GM18517 (cell line): ENCODE data around the gene RNF25.

Experiments
- ATAC-seq: cut with Tn5 transposase; IDR thresholded peaks from one replicate; pipeline ENCODE4 v1.9.1; 2021; ENCODE audit warnings: mild to moderate bottlenecking, moderate library complexity; ENCODE audit not compliant: unreplicated experiment

RNF25 gene

DNA sequence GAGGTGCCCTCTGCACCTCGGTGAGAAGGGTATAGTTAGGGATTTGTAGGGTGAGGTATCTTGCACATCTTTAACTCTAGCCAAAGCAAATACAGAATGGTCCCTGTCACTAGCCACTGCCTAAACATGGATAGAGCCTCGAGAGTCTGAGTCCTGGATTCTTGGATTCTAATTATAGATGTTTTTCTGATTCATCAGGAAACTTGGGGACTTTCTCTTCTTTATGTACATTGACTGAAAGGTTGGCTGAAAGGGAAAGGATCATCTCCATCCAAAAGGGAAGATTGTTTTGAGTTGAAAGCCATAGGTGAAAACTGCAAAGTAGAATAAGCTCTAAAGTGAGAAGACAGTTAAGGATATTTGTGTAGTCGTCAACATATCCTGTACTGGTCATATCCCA, 8.3 kb upstream of the RNF25 start:
- no peak for ATAC-seq

DNA sequence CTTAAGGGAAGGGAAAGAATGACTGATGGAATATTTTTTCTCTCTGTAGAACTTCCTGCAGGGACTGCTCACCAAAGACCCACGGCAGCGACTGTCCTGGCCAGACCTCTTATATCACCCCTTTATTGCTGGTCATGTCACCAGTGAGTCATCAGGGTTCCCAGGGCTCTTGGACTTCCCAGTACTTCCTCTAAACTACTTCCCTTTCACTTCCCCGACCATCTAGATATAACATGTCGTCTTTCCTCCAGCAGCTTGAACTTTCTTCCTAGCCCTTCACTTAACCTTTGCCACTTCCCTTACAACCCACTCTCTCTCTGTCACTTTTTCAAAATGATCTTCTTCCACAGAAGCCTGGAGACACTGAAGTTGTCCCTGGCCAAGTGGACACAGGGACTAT, 7.3 kb upstream of the RNF25 start:
- ATAC-seq: no peak

DNA sequence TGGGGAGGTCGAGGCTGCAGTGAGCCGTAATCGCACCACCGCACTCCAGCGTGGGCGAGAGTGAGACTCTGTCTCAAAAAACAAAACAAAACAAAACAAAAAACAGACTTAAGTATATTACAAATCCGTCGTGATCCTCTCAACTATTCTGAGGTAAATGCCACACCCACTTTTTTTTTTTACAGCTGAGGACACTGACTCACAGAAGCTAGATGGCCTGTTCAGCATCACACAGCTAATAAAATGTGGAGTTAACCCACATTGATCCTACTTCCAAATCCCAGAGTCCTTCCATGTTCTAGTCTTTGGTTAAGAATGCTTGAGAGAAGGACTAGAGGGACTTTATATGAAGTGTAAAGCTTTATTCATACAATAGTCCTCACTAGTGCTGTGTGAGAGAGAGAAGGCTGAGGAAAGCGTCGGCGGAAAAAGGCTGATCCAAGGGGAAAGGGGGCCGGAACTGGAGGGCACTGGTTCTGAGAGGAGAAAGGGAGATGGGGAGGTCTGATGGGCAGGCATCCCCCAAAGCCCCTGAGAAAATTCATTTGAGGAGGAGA, 627 bp downstream of the RNF25 start:
- ATAC-seq: peak; percentile 17

DNA sequence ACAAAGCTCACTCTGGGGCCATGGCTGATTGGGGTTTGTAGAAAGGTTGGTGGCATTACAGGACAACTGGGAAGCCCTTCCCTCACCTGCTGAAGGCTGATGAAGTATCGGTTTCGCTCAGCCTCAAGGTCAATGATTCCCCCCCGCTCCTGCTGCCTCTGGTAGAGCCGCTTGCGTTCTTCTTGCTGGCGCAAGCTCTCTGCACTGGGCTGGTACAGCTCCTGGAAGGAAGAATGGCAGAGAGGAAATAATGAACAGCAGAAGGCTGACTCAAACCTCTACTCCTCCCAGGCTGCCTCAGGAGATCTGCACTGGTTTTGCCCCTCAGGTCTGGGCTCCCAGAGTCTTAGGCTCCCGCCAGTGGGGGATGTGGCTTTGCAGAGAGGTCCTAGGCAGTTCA, 7.1 kb downstream of the RNF25 start:
- no peak for ATAC-seq

DNA sequence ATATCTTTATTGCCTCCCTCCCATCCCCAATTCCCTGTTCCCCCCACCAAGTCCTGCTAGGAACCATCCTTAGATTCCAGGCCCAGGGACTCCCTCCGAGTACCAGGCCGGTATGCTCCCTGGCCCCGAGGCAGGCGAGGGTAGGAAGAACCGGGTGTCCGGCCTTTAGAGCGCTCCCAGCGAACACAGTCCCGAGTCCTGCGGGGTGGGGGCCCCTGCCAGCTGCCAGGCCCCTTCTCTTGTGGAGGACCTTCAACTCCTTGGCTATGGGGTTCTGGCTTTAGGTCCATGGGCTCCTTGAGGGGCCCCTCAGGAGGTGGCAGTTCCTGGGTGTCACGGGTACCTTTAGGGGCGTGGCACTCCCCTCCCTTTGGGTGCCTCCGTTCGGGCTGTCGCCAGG, 7.9 kb downstream of the RNF25 start:
- ATAC-seq: no peak

DNA sequence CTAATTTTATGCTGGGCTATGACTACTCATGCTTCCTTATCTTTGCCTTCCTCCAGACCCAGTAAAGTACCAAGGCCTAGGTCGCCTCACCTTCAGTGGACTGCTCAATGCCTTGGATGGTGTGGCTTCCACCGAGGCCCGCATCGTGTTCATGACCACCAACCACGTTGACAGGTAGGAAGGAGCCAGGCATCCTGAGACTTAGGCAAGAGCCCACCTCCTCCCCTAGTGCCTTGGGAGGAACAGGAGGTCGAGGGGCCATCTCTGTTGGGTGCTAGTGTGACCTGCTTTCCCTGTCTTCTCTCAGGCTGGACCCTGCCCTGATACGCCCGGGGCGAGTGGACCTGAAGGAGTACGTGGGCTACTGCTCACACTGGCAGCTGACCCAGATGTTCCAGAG, 9.0 kb downstream of the RNF25 start:
- no peak for ATAC-seq

DNA sequence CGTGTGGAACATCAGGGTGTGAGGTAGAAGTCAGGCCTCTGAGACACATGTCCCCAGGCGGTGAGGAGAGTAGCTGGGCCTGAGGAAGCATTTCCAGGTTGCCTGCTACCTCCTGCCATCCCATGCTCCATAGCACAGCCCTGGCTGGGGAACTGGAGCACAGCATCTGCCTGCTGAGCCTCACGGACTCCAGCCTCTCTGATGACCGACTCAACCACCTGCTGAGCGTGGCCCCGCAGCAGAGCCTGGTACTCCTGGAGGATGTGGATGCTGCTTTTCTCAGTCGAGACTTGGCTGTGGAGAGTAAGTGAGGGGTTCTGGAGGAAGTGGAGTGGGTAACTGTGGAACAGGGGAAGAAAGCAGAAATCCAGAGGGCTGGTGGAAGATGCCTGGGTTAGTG, 9.4 kb downstream of the RNF25 start:
- ATAC-seq: no peak

DNA sequence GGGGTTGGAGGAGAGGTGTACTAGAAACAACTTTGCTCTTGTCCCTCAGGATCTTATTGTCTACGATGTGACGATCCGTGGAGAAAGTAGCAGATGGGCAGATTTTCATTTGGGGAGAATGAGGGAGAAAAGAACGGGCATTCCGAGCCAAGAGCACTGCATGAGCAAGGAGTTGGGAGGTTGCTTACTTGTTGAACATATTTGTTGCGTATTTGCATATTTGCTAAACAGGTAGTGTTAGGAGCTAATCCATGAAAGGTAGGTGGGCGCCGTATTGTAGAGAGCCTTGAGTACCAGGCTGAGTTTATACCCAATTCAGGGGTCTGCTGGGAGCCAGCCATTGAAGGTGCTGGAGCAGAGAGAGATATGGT, 11.8 kb downstream of the RNF25 start:
- no peak for ATAC-seq

DNA sequence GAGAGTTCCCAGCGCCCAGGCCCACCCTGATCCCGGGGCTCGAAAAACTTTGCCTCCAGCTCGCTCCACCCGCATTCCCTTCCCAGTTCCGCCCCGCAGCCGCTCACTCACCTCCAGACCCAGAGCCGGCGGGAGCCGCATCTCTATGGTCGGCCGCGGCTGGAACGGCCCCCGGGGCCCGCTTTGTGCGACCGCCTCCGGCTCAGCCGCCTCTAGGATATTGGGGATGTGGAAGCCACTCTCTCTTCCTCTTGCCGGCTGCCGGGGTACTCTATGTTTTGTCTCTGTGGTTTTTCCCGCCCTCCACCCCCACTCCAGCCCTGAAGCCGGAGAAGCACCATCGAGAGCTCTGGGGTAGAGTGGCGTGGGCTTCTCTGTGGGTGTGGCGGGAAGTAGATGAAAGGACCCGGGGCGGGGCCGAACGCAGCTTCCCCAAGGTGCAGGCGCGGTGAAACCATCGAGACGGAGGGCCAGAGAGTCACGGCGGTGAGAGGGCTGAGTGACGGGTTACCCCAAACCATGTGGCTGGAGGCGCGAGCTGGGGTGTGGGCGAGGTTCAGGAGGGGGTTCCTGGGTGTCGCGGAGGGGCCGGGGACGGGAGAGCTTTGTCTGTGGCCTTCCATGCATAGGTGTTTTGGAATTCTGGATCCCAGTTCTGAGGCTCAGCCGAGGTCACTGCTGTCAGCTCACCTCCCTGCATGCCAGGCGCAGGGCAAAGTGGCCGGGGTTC, 12.4 kb downstream of the RNF25 start, which contains the start of the genes BCS1L and ZNF142:
Gene BCS1L, plus strand, starts transcription at position 426 of the 730 bp plus-strand sequence. CDS start 1,305 bp downstream, outside the sequence.
Gene ZNF142, minus strand, starts transcription at position 366 of the 730 bp plus-strand sequence. CDS start 3,194 bp downstream, outside the sequence.
- ATAC-seq: peak; percentile 73

DNA sequence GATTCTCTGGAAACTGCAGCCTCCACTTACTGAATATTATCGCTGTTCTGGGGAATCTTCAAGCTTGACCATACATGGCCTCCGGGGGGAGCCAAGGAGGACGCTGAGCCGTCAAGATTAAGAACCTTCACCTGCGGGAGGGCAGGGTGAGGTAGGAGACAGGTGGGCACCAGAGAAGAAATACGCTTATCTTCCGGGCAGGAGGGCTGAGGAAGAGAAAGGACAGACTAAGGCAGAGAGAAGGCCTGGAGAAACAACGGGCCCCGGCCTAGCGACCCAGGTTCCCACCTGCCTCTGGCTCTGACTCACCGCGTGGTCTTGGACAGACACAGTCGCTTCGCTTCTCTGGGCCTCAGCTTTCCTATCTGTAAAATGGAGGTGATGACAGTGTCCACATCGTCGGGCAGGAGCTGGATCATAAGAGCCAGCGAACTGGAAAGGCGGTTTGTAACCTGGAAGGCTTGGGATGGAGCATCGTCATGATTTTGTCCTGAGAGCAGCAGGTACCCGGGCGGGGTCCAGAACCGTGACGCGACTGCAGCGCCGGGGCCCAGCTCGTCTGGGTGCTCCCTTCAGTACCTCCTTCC, 13.0 kb downstream of the RNF25 start:
- peak; percentile 42 for ATAC-seq

DNA sequence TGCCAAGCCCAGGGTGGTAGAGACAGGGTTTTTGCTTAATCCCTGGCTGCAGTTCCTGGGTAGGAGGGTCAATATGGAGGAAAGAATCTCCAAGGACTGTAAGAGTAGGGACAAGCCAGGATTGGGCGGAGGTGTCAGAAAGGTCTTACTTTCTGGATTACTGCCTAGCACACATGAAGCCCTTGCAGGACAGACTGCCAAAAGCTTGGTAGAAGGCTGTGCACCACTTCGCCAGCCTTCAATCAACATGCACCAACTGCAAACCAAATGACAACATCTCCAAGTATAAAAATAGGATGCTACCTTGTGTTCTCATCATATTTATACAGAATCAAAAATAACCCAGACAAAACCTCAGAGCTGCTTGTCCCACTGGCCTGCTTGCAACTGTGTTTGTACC, 16.1 kb downstream of the RNF25 start:
- ATAC-seq: no peak

DNA sequence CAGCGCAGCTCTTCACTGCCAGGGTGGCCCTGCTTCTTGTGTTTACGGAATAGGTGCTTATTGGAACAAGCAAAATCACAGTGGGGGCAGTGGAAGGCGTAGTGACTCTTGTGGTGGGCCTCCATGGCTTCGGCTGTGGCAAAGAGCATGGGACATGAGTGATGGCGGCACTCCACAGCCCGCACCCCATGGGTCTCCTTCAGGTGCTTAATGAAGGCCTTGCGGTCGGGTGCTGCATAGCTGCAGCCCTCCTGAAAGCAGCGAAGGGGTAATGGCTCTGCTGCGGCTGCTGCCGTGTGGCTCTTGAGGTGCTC, 23.1 kb downstream of the RNF25 start:
- no peak for ATAC-seq

DNA sequence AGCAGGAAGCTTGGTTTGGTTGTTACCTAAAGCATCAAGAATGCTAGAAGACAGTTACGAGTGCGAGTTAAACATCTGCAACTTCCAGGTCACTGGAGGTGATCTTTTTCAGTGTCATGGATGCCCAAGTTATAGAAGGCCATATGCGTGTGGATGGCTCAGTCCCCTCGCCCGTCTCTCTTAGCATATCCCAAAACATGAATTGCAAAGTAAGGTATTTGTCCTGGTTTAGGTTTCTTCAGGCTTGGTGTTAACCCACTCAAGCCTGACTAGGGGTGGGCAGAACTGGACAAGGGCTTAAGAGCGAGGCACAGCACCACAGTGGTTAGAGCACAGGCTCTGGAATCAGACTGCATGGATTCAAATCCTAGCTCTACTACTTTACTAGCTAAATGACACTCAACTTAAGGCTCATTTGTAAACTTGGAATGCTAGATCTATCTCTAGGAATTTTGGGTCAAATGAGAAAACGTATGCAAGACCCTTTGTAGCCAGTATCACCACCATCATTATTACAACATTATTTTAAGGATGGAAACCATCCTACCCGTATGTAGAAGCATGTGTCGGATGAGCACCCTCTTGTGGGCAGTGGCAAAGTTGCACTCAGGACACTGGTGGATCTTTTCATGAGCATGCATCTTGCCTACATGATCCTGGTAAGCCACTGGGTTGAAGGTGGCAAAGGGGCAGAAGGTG, 23.6 kb downstream of the RNF25 start:
- no peak for ATAC-seq

DNA sequence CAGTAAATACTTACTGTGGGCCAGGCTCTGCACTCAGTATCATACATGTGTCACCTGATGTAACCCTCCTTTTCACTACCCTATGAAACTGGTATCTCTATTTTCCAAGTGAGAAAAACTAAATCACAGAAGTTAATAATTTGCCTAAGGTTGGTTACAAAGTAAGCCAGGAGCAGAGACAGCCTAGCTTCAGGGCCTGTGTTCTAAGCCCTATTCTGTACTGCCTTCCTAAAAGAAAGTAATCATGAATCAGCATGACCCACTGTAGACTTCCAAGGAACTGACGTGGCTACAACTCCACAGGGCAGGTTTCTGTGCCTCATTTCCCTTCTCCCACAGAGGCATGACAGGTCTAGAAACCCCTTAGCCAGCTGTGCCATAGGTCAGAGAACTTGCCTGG, 26.7 kb downstream of the RNF25 start:
- no peak for ATAC-seq

DNA sequence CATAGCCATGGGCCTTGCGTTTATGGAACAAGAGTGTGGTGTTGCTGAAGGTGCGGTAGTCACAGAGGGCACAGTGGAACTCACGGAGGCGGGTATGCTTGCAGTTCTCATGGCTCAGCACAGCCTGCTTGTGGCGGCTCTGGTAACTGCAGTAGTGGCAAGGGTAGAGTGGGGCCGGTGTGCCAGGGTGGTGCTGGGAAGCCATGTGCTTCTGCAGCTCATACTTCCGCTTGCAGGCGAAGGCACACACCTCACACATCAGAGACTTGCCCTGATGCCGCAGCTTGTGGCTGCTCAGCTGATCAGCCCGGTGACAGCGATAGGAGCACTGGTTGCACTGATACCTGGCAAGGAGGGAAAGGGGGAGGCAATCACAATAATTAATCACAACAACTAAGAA, 27.1 kb downstream of the RNF25 start:
- ATAC-seq: no peak

DNA sequence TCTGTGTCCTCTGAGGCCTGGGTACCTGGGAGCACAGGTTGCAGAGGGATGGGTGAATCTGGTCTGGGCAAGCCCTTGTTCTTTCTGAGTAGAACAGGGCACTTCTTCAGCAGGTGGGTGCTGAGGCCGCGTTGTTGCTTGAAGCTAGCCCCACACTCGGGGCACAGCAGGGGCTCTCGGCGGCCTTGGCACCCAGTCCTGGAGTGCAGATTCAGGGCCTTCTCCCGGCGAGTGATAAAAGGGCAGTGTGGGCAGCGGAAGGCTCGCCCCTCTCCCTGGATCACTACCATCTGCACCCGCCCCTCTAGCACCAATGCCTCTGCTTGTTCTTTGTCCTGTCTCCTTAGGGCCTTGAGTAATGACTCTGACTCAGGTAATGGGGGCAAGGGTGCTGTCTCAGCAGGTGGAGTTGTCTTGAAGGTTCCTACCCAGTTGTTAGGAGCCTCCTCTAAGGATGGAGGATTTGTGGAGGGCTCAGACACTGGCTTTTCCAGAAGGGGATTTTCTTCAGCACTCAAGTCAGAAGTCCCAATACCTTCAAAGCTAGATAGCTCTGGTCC, 28.0 kb downstream of the RNF25 start:
- no peak for ATAC-seq

DNA sequence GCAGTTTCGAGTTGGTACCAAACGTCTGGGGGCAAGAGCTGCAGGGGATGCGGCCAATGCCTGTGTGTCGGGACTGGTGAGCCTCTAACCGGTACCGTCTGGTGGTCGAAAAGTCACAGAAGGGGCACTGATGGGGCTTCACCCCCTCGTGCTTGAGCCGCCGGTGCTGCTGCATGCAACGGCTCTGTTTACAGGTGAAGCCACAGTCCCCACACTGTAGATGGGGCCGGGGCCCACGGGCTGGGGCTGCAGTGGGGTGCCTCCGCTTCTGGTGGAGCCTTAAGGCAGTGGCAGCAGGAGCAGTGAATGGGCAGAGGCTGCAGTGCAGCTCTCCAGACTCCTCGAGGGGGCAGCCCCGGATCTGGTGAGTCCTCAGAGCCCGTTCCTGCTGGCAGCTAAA, 29.0 kb downstream of the RNF25 start:
- ATAC-seq: no peak

DNA sequence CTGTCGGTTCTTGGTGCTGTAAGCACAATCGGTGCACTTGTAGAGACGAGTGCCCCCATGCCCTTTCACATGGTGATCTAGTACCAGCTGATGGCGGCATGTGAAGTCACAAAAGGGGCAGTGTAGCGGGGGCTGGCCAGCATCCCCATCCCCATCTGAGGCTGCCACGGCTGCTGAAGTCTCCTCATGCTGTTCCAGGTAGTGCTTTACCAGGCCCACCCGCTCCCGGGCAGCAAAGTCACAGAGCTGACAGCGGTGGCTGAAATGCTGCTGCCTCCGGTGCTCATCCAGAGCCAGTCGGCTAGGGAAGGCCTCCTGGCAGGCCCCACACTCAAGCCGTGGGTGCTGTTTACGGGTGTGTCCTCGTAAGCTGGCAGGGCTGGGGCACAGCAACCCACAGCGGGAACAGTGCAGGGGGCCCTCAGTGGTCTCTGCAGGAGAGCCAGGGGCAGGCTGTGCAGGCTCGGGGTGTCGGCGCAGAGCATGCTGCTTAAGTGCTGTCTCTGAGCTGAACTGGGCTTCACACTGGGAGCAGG, 29.6 kb downstream of the RNF25 start:
- ATAC-seq: no peak

DNA sequence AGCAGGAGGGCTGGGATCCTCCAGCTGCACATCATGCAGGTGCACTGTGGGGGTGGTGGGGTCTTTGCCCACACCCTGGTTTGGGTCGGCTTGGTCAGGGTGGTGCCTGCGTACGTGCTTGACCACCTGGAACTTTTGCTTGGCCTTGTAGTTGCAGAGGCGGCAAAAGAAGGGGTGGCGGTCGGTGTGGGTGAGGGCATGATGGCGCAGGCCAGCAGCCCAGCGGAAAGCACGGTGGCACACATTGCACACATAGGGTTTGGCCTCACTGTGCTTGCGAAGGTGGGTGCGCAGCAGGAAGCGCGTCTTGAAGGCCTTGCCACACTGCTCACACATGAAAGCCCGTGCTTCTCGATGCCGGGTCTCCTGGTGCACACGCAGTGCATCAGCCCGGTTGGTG, 33.4 kb downstream of the RNF25 start:
- no peak for ATAC-seq

DNA sequence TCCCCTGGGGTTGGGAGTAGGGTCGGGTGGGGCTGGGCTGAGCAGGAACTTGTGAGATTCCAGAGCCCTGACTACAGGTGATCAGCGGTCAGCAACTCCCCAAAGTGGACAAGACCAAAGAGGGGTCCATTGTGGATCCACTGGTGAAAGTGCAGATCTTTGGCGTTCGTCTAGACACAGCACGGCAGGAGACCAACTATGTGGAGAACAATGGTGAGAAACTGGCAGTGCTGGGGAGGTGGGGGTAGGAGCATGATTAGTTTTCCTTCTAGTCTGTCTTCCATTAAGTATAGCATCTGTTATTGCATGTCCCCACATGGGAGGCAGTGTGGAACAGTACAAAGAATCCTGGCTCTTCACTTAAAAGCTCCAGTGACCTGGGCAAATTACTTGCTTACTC, 36.1 kb downstream of the RNF25 start:
- no peak for ATAC-seq

DNA sequence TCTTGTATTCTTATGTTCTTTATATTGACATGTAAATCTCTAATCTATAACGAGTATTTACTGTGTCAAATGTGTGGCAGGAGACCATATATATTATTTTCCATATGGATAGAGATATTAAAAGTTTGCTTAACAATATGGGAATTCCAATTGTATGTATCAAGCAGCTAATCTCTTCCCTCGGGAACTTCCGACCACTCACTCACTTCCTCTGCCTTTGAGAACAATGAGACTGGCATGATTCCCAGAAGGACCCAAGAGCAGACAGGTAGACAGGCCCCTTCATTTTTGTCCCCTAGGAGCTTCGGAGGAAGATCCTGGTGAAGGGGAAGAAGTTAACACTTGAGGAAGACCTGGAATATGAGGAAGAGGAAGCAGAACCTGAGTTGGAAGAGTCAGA, 40.0 kb downstream of the RNF25 start:
- no peak for ATAC-seq
